Inferior parietal cortex (tissue), 1 donor: ENCODE data around the gene MPHOSPH8.
"Not testable (repeated sequence)": the region's sequence is repeated elsewhere in the genome, so short reads cannot be mapped to it uniquely, and the experiment has no call there.

ENCODE experiments used
- DNase-seq: peaks from one replicate; pipeline ENCODE4 v3.0.0-alpha.2; 2016; ENCODE audit errors: extremely low spot score

The MPHOSPH8 gene

DNA sequence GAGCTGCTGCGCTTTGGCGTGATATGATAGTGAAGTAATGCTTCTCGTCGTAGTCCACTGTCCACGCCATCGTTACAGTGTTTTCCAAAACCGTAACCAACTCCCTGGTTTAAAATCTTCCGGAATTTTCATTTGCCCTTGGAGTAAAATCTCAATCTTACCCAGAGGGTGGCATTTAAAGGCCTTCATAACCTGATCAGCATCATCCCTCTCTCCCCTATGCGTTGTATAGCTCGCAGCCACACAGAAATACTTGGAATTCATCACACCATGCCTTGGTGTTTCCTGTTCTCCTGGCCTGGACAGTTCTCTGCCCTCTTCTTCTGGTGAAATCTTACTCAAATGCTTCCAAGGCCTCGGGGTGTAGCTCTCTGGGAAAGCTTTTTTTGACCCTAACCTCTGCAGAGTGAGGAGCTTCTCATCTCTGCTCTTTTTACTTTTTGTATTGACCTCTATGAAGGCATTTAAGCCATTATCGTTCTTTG is 839 bp downstream of the MPHOSPH8 start:
- peak; percentile 56 for DNase-seq

DNA sequence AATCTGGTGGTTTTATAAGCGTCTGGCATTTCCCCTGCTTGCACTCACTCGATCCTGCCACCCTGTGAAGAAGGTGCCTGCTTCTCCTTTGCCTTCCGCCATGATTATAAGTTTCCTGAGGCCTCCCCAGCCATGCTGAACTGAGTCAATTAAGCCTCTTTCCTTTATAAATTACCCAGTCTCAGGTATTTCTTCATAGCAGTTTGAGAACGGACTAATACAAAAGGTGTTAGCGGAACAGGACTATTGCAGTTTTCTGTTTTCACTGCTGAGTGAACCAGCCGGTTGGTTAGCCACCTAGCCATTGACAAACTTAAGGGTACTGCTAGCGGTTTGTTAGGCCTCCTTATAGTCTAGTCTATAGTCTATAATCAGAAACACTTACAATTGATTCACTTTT is 2.5 kb downstream of the MPHOSPH8 start:
- DNase-seq: not testable (repeated sequence)

DNA sequence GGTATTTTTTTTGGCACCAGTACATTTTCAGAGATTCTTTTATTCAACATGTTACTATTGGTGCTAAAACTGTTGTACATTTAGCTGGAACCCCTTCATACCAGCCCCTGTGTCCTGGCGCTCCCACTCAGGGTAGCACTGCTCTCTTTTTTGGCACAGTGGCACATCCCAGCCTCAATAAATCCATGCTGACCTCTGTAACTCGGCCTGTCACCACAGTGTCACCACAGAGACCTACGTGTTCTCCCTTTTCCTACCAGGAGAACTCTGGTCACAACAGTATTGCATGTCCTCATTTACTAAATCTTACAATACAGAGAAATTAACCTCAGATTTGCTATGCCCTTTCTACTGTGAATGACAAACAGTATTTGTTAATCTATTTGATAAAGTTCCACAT is 10.2 kb downstream of the MPHOSPH8 start:
- no peak for DNase-seq

DNA sequence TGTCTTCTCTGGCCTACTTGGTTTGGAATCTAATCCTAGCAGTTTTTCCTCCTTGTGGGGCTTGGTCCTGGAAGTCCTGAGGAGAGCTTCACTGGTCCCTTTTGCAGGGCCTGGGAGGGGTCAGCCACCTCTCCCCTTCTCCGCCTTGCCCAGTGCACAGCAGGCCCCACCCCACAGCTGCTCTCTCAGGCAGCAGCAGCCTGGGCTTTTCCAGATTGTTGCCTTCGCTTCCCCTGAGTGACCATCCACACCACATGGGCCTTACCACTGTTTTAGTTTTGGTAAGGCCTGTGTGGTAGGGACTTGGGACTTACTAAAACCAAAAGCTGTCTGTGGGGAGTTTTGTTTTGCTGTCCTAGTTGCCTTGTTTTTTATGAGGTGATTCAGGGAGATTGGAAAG is 11.5 kb downstream of the MPHOSPH8 start:
- DNase-seq: no peak

DNA sequence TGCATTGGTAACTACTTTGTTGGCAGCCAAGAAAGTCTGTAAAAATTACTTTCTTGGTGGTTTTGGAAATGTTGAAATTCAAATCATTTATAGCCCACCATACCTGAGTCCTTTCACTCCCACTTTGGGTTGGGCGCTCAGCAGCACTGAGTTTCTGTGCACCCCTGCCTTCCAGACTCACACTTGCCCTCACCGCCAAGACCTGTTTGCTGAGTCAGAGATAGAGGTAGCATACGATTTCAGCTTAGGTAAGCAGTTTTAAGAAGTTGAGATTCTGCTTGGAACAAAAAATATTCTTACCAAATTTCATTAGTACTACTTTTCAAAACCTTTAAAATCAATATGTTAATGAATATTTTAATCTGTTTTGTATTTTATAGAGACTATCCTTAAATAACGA is 12.6 kb downstream of the MPHOSPH8 start:
- DNase-seq: no peak

DNA sequence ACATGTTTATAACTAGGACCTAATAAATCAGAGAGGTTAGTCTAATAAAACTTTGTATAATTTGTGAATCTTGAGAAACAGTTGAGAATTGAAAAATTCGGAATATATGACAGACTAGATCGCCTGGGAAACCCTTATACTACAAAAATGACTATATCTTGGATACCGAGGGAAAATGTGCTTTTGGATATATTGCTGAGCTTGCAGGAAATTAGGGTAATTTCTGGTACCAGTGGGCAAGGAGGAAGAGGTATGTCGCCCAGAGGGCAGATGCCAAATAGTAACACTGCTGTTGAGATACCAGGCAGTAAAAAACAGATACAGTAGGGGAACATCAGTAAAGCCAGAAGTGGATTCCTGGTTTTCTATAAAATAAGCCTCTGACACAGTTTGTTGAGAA is 17.3 kb downstream of the MPHOSPH8 start:
- DNase-seq: no peak

DNA sequence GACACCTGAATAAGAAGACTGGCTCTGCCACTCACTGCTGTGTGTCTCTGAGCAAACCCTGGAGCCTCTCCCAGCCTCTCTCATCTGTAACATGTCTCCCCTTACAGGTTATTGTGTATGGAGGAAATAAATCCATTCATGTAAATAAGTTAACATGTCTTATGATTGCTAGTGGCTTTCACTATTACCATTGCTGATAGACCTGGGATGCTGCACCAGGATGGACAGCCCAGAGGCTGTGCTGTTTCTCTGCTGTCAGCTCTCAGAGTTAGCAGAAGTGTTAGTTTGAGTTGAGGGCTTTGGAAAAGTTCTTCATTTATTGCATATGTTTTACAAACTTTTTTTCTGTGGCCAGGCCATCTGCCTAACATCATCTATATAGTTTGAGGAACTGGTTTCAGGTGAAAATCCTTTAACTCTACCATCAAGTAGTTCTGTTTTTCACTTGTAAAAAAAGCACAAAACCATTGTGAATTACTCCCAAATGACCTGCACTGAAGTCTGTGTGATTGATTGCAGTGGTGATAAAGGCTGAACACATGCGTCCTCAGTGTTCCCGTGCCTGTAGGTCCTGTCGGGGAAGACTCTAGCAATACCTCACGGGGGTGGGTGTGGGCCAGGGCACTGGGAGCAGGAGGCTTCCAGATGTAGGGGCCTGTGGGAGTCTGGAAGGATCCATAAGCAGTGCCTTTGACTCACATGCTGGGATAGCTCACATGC is 24.6 kb downstream of the MPHOSPH8 start:
- DNase-seq: no peak

DNA sequence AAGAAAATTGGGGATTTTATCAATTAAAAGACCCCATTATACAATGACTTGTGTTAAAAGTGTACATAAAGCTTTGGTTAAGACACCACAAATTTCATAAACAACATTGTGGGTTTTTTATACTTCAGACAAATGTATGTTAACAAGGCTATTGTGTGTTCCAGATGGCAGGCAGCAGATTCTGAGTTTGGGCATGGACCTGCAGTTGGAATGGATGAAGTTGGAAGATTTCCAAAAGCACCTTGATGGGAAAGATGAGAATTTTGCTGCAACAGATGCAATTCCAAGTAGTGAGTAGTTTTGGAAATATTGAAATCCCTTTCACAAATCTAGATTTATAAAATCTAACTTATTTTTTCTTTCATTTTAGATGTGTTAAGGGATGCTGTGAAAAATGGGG is 25.4 kb downstream of the MPHOSPH8 start:
- DNase-seq: no peak

DNA sequence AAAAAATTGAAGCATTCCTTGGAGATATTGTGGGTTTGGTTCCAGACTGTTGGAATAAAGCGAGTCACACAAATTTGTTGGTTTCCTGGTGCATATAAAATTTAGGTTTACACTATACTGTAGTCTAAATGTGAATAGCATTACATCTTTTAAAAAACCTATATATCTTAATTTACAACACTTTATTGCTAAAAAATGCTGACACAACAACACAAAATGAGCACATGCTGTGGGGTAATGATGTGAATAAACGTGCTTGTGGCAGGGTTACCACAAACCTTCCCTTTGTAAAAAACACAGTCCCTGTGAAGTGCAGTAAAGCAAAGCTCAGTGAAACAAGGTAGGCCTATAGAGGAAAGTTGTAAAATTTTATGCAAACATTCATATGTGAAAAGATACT is 27.7 kb downstream of the MPHOSPH8 start:
- DNase-seq: no peak

DNA sequence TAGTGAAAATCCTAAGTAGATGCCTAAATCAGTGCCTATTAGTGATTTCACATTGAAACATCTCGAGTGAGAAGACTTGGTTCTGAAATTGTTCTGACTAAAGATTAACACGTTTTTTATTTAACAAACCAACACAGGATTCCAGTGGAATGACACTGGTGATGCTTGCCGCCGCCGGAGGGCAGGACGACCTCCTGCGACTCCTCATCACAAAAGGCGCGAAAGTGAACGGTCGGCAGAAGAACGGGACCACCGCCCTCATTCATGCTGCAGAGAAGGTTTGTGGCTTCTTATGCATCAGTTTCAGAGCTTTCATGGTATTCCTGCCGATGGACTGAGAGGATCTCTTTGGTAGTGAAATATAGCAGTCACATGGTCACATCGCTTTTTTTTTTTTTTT is 28.1 kb downstream of the MPHOSPH8 start:
- no peak for DNase-seq

DNA sequence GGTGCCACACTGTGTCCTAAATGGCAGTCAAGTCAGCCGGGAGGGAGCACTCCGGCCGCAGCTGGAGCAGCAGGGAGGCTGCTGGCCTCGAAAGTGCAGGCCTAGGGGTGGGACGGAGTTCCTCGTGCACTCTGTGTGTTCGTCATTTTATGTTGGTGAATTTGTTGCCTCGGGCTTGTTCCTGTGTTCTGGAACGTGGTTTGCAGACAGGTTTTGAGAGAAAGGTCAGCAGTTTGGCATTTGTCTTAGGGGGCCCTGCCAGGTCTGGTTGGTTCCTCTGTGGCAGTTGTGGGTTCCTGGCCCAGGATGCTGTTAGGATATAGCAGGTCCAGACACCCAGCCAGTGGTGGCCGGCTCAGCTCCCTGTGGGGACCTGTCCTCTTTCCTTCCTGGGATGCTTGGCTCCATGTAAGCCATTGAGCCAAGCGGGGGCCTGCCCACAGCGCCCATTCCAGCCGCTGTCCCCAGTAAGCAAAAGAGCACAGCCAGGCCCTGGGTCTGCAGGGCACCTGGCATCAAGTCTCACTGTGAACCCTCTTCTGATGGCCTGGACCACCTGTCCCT is 30.0 kb downstream of the MPHOSPH8 start:
- no peak for DNase-seq

DNA sequence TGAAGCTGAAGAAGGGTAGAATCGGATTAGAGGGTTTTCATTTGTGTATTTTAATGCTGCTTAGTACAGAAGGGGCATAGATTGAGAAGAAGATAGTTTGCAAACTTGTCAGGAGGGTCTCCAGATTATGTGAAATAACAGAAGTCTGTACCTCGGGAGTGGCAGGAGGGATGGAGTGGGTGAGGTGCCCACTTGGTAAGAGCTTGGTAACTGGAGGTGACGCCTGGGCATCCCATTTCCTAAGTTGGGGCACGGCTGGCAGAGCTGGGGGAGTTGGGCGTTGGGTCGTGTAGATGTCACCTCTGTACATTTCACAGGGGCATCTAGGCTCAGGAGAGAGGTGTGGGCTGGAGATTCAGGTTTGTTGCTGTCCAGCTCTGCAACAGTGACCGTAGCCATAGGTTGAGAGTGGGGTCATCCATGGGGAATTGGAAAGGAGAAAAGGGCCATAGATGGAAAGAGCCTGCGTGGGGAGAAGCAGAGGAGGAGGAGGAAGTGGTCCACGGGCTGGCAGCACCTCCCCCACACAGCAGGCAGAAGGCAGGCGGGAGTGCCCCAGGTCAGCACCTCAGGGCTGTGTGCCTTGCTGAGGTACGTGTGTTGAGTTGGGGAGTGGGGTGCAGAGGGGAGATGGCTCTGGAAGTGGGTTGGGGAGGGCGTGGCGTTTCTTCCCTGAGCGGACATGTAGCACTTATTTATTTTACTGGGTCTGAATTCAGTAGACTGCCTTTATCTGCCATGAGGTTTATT is 31.2 kb downstream of the MPHOSPH8 start:
- DNase-seq: no peak

DNA sequence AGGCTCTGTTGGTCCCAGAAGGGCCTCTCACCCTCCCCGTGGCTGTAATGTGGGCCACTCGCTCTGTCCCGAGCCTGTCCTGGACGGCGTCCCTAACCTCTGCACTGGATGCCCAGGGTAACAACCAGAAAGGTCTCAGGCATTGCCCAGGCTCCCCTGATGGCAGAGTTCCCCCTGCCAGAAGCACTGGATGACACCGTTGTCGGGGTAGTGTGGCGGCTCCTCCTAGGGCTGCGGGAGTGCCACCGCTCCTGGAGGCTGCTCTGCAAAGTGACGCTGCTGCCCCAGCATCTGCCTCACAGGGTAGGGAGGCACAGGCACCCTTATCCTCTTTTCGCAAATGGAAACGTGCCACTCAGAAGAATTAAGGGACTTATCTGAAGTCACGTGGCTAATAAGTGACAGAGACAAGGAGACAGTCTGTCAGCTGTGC is 32.0 kb downstream of the MPHOSPH8 start:
- DNase-seq: no peak

DNA sequence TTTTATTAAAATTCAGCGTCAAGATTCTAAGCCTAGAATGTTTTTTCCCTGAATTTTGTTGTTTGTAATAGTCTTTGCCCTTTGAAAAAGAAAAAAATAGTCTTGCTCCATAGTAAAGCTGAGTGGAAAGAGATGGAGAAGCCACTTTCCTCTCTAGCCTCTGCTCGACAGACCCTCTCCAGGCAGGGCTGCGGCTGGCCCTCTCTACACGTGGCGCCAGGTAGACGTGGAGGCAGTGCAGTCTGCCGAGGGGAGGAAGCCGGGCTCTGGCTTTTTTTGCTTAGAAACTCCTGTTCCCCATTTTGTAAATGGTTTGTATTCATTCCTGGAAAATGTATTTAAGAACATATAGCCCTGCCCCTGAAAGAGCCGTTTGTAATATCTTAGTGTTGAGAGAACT is 35.3 kb downstream of the MPHOSPH8 start:
- no peak for DNase-seq

DNA sequence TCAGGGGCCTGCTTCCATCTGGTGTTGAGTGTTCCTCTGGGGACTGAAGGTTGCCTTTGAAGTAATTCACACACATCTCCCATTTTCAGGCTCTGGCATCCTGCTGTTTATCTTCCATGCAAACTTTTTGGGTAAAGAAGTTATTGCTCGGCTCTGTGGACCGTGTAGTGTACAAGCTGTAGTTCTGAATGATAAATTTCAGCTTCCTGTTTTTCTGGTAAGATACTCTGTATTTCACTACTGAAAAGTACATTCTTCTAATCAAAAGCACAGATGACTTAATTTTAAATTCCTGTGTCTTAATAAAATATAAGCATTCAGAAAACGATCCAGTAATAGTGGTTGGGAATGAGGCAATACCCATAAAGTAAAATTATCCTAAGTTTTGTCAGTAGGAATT is 36.7 kb downstream of the MPHOSPH8 start:
- DNase-seq: no peak

DNA sequence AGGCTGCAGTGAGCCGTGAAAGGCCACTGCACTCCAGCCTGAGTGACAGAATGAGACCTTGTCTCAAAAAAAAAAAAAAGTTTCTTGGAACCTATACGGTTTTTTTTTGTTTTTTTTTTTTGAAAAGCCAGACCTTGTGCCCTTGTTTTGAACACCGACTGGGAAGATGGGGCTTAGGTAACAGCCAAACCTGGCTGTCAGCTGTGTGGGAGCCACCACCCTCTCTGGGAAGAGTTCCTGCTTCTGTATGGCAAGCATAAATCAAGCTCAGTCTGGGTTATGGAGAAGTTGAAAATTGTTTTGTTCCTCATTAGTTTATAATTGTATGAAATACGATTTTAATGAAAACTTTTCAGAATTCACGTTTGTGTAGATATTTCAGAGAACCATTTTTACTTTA is 39.5 kb downstream of the MPHOSPH8 start:
- DNase-seq: no peak

DNA sequence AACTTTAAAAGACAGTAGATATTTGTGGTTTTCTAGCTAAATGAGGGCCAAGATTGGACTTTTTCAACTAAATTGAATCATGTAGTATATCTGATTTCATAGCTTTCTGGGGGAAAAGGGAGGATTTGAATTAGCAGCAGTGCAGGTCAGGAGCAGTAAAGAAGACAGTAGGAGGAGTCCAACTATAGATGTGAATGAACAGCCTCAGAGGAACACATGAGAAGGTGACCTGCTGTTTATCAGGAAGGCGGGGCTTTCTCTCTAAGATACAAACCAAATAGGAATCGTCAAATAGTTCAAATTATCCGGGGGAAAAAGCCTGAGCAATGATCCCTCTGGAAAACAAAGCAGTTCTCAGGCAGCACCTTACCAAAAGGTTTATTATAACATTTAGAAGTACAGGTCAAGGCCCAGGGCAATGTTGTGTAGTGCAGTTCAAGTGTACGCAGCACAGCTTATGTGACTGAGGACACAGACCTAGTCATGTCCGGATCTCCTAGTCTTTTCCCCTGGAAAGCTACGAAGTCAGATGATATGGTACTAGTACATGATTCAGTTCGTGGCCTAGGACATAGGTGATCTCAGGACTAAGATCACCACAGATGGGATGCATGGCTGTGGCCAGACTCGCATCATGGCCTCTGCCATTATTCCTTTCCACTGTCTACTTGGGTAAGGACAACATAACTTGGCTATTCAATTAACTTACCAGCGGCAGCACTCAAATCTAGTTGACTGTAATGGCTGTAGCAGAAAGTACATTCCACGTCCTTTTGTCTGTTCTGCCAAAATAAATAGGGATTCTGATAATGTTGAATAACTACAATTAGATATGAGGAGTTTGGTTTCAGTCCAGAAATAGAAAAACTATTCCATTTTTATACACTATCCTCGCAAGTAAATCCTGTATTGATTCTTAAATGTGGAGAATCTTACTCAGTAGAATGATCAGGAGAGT is 40.3 kb downstream of the MPHOSPH8 start:
- no peak for DNase-seq

DNA sequence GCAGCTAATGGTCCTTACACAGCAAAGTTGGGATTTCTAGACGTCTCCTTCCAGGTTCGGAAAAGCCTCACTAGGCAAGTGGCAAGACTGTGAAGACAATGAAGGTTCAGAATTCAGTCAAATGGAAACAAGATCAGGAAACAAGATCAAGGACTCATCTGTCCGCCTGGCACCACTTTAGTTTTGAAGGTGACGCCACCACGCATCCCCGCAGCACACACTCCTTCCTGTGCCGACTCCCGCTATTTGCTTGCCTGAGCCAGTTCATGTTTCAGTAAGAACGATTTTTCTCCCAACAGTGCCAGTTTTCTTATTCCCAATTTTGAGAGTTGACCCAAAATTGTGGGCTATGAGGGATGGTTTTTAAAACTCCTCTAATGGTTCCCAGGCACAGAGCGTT is 41.4 kb downstream of the MPHOSPH8 start:
- no peak for DNase-seq

DNA sequence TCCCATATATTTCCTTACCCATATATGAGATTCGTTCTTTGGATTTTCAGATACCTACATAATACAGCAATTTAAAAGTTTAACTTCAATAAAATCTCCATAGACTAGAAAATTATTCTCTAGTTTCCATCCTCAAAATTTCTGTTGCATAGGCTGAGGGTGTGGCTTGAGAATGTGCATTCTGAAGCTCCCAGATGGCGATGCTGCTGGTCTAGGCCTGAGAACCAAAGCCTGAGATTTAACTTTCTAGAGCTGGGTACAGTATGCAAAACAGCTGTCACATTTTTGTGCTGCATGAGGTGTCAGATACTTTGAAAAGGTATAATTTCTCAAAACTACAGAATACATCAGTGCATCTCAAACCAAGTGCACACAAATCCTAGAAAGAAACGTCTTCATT is 42.7 kb downstream of the MPHOSPH8 start:
- no peak for DNase-seq

DNA sequence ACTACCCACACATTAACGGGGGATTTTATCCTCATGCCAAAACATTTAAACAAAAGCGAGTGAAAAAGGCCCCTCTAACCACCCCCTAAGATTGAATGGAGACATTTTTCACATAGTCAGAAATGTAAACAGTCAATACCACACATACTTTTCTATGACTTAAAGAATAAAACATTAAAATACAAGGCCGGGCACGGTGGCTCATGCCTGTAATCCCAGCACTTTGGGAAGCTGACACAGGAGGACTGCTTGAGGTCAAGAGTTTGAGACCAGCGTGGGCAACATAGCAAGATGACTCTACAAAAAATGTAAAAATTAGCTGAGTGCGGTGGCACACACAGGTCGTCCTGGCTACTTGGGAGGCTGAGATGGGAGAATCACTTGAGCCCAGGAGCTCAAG is 47.3 kb downstream of the MPHOSPH8 start:
- no peak for DNase-seq

DNA sequence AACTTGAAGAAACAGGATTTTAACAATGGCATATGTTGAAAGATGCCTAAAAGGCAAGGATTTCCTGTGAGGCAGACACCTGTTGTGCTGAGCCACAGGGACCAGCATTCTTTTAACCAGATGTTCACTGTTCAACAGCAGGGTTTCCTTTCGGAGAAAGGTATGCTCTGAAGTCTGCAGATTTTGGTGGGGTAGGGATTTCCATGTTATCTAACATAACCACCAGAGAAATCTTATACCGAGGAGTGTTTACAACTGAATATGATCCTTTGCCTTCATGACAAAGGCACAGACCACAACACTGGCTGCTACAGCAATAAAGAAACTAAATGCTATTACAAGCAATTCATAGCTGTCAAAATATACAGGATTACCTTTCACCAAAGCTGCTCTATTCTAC is 48.1 kb downstream of the MPHOSPH8 start:
- DNase-seq: no peak

DNA sequence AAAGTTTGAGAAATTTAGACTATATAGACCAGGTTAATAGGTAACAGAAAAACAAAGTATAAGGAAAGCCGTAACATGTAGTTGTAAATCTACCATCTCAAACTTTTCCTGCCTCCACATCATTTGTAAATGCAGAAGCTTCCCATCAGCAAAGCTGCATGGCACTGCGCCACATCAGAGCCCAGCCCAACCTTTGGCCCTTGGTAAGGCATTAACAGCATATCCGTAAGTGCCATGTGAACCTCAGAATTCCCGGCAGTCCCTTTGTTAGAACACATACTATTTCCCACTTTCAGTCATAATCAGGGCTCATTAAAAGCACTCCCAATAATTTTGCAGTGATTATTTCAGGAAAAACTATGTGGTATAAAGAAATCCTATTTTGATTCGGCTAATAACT is 51.6 kb downstream of the MPHOSPH8 start:
- no peak for DNase-seq
